ENCODE results near the gene TRIM75.
"Not testable (repeated sequence)": the region's sequence is repeated elsewhere in the genome, so short reads cannot be mapped to it uniquely, and the experiment has no call there.

DNA sequence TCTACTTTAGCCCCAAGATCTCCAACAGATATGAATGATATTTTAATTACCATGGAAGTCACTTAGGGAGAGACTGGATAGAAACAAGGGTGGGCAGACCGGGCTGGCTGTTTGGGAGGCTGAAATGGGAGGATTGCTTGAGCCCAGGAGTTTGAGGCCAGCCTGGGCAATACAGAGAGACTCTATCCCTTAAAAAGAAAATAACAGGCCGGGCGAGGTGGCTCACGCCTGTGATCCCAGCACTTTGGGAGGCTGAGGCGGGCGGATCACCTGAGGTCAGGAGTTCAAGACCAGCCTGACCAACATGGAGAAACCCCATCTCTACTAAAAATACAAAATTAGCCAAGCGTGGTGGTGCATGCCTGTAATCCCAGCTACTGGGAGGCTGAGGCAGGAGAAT, 31.1 kb downstream of the TRIM75 start:
- TF ChIP-seq EZH2 (IDR thresholded peaks at IDR 0.05; ENCODE audit: low read depth, unreplicated experiment); POLR2AphosphoS5 (IDR thresholded peaks at IDR 0.05; ENCODE audit: low read depth); STAT1 (IDR thresholded peaks at IDR 0.05; ENCODE audit: unreplicated experiment); ZNF114 (CRISPR knock-in tag; IDR thresholded peaks at IDR 0.05); CREB1 (CRISPR knock-in tag; IDR thresholded peaks at IDR 0.05; ENCODE audit: low read depth): not testable (repeated sequence)
- TF ChIP-seq, protein P1, sequence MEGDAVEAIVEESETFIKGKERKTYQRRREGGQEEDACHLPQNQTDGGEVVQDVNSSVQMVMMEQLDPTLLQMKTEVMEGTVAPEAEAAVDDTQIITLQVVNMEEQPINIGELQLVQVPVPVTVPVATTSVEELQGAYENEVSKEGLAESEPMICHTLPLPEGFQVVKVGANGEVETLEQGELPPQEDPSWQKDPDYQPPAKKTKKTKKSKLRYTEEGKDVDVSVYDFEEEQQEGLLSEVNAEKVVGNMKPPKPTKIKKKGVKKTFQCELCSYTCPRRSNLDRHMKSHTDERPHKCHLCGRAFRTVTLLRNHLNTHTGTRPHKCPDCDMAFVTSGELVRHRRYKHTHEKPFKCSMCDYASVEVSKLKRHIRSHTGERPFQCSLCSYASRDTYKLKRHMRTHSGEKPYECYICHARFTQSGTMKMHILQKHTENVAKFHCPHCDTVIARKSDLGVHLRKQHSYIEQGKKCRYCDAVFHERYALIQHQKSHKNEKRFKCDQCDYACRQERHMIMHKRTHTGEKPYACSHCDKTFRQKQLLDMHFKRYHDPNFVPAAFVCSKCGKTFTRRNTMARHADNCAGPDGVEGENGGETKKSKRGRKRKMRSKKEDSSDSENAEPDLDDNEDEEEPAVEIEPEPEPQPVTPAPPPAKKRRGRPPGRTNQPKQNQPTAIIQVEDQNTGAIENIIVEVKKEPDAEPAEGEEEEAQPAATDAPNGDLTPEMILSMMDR (conservative IDR thresholded peaks at IDR 0.05; ENCODE audit: low read depth in 2 of 2): not testable (repeated sequence)
- TF ChIP-seq, protein P2, sequence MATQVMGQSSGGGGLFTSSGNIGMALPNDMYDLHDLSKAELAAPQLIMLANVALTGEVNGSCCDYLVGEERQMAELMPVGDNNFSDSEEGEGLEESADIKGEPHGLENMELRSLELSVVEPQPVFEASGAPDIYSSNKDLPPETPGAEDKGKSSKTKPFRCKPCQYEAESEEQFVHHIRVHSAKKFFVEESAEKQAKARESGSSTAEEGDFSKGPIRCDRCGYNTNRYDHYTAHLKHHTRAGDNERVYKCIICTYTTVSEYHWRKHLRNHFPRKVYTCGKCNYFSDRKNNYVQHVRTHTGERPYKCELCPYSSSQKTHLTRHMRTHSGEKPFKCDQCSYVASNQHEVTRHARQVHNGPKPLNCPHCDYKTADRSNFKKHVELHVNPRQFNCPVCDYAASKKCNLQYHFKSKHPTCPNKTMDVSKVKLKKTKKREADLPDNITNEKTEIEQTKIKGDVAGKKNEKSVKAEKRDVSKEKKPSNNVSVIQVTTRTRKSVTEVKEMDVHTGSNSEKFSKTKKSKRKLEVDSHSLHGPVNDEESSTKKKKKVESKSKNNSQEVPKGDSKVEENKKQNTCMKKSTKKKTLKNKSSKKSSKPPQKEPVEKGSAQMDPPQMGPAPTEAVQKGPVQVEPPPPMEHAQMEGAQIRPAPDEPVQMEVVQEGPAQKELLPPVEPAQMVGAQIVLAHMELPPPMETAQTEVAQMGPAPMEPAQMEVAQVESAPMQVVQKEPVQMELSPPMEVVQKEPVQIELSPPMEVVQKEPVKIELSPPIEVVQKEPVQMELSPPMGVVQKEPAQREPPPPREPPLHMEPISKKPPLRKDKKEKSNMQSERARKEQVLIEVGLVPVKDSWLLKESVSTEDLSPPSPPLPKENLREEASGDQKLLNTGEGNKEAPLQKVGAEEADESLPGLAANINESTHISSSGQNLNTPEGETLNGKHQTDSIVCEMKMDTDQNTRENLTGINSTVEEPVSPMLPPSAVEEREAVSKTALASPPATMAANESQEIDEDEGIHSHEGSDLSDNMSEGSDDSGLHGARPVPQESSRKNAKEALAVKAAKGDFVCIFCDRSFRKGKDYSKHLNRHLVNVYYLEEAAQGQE (IDR thresholded peaks at IDR 0.05; ENCODE audit: unreplicated experiment): not testable (repeated sequence)

All from GM23338 (cell line).